ENCODE results near the gene CEND1.

CEND1 gene

DNA sequence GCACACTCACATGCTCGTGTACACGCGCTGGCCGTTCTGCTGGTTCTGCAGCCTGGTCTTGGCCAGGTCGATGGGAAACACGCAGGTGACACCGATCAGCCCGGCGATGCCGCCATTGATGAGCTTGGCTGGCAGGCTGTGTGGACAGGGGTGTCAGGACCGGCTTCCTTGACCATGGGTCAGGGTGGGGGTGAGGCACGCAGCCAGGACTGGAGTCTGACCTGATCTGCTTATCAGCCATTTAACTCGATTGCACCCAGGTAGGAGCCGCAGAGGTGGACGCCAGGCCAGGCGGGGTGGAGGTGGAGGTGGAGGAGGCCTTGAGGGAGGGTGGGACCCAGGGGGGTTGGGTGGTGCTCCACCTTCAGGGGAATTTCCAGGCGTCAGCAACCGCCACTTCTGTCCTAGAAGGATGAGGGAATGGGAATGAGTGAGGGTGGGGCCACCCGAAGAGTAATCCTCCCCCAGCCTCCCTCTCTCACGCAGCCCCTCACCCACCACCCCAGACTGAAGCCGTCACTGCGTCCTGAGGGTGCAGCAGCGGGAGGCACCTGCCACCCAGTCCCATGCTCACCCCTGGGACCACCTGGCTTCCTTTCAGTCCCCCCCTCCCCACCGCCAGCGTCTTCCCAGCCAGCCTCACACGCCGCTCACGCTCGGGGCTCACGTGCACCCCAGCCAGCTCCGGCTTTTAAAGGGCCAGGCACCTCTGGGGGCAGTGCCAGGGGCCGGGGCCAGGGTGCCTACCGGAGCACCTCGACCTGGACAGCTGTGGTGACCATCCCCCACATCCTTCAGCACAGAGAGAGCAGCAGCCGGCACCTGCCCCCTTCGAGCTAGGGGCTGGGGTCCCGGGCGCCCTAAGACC, 5.1 kb upstream of the CEND1 start:
- DNase-seq = no peak

DNA sequence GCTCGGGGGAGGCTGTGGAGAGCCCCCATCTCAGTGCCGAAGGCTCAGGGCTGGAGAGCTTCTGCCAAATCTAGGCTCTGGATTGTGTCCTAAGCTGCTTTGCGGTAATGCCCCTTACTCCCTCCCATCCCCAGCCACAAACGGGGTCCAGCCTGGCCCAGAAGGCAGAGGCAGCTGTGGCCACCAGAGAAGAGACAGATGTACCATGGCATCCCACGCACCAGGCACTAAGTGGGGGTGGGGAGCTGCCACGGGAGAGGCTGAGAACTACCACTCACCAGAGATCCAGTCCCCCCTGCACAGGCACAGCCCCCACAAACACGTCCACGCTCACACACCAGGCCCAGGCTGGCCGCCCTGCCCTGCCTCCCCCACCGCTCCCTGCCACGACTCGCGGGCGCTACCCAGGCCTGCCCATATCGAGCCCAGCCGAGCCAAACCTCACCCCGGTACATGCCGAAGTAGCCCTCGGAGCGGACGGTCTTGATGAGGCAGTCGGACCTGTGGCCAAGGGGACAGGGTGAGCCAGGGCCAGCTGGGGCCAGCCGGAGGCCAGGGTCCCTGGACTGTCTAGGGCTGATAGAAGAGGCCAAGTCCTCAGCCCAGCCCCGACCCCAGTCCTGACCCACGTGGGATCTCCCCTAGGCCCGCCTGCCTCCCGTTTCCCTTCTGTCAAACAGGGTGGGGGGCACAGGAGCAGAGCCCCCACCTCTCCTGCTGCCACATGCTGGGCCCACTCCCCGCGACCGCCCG, 4.3 kb upstream of the CEND1 start:
- no peak for DNase-seq

DNA sequence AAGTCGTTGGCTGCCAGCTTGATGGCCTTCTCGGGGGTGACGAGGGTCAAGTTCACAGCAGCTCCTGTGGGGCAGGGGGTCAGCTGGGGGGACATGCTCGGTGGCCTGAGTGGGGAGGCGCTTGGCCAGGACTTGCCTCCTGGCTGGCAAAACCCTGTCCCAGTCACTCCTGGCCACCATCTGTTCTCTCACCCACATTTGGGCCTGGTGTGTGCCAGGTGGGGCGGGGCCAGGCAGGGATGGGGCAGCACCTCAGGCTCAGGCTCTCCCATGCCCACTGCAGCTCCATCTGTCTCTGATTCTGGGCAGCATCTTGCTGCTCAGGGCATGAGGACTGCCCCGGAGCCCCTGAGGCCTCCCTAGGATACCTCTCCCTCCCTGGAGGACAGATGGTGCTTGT, 3.7 kb upstream of the CEND1 start:
- DNase-seq = no peak

DNA sequence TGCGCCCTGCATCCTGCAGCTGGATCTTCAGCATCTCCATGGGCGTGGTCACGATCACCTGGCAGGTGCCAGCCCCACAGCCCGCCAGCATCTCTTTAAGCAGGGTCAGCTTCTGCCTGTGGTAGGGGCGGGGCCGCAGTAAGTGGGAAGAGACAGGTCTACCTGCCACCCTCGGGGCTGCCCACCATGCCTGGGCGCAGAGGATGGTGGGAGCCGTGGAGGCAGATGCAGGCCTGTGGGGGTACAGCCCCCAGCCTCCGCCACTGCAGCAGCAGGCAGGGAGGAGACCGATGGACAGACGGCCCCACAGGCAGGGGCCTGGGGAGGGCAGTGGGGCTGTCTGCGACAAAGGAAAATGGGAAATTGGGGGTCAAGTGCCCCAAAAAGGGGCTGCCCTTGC, 3.0 kb upstream of the CEND1 start:
- DNase-seq = no peak

DNA sequence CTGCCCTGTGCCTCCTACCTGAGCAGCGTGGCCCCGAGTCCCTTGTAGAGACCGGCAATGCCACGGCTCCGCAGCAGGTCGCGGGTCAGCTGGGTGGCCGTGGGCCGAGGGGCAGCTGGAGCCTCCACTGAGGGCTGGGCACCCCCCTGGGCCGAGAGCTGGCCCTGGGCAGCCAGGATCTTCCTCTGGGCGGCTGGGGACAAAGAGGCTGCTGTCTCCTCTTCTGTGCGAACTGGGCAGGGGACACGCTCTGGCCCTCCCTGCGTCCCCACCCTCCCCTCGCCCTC, 2.6 kb upstream of the CEND1 start:
- DNase-seq = no peak

DNA sequence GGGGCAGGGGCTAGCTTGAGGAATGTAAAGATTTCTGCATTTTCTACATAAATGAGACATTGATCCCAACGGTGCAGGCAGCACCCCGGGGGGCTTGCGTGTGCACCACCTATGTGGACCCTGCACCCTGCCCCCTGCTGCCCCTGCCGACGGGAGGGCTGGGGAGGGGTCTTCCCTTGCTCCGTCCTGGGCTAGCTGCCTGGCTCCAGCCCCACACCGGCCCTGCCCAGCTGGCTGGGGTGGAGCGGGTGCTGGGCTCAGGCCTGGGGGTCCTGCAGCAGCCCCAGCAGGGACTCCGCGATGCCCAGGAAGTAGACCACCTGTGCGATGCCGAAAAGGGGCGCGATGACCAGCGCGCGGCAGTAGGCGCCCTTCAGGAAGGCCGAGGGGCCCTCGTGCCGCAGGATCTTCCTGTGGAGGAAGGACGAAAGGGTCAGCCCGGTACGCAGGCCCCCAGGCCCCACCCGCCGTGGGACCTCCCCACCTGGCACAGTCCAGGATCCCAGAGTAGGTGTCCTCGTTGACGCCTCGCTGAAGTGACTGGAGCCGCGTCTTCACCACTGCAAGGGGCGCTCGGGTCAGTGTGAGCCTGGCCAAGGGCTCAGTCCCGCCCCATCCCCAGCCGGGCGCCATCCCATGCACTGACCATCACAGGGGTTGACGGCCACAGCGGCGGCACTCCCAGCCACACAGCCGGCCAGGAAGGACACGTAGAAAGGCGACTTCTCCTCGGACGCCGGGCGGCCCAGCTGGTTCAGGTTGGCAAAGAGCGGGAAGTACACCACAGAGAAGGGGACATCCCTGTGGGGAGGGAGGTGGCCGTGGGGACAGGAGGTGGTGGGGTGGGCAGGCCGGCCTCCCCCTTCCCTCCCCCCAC, 2.0 kb upstream of the CEND1 start:
- no peak for DNase-seq

DNA sequence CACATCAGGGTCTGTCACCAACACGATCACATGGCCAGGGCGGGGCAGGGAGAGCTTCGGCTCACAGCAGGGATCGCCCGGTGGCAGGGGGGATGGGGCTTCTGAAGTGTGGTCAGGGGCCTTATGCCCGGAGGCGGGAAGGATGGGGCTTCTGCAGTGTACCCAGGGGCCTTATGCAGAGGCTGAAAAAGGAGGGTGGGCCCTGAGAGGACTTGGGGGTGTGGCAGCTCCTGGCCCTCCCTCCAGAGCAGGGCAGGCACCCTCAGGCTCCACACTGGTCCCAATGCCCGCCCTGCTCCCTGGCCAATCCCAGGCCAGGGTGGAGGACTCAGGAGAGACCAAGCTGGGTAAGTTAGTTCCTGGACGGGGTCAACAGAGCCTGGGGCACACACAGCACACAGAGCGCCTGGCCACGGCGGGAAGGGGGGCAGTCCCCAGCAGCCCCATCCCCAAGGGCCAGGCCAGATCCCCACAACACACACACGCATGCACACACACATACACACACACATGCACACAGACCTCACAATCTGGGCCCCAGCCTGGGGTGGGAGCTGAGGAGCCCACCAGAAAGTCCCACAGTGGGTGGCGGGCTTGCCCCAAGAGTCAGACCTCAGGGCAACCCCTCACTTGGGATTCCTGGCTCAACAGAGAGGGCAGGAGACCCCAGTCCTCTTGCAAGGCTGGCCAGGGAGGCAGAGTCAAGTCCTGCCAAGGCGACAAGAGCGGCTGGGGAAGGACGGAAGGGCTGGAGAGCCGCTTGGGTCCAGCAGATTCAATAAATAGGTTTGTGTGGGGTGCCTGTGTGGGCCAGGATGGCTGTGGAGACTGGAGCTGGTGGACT, 1.1 kb upstream of the CEND1 start:
- no peak for DNase-seq

DNA sequence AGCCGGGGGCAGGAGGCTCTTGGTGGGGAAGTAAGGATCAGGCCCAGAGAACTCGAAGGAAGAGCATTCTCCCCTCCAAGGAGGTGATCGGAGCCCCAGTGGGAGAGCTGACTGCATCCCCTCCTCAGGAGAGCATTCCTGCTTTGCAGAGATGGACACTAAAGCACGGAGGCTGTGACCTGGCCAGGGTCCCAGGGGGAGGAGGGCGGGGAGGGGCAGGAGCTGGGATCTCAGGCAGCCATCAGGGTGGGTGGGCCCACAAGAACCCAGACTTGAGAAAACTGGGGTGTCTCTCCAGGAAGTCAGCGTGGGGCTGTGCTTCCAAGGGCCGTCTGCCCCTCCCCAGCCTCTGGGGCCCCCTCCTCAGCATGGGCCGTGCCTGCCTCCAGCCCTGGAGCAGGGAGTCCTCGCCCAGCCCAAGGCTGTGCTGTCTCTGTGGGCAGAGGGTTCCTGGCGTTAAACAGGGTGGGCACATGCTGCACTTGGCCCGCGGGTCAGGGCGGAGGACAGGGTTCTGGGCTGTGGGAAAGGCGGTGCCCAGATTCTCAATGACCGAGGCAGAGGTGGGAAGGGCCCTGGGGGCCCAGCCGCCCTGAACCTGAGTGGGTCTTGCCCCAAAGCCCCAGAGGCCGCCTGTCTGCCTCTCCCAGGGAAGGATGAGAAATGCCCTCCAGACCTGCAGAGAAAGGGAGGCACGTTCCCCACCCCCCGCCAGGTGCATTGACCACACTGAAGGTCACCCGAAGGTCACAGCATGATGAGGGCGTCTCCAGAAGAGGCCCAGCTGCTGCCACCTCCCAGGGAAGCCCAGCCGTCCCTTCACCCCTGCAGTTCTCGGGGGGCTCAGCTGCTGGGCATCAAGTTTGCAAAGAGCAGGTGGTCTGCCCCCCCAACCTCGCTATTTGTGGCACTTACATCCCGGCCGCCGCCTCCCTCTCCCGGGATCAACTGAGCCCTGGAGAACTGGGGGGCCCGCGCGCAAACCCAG, 643 bp downstream of the CEND1 start:
- DNase-seq = no peak

GRCh38 chr11:788009-788640, 1.8 kb downstream of the CEND1 start:
- no peak for DNase-seq

DNA sequence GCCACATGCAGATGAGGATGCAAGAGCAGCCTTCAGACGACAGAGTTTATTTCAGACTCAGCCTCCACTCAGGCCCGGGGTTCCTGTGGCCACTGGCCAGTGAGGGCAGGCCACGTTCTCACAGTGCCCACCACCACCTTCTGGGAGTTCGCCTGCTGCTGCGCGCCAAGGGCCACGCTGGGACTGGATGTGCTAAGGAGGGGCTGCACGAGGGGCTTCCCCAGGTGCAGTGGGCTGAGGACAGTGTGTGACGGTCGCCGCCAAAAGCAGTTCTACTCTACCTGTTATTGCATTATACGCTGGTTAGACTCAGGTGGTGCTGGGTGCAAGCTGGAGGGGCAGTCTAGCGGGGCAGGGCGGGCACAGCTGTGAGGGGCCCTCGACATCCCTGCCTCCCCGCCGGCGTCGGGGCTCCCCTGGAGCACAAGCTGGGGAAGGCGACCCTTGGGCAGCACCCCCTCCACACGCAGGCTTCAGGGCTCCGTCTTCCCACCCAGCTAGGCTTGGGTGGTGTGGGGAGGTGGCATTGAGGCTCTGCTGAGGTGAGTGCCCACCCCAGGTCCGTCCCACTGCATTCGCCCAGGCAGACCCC, 2.7 kb downstream of the CEND1 start:
- DNase-seq = no peak

- DNase-seq = no peak
Measured at GRCh38 chr11:786235-787083, 3.4 kb downstream of the CEND1 start.

DNA sequence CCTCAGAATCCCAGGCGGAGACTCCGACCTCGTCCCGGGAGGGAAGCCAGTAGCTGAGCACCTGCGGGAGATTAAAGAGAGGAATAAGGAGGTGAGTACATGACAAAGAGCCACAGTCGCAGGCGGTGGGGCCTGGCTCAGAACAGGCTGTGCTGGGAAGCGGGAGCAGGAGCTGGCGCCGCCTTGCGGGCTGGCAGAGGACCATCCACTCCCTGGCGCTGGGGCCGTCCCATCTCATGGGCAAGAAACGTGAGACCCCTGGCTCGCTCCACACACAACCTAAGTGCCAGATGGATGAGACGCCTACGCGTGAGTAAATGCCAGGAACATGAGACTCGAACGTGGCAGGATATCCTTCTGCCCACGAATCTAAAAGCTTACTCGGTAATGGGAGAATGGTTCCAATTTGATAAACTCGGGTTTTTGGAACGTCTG, 6.3 kb downstream of the CEND1 start:
- DNase-seq = no peak

DNA sequence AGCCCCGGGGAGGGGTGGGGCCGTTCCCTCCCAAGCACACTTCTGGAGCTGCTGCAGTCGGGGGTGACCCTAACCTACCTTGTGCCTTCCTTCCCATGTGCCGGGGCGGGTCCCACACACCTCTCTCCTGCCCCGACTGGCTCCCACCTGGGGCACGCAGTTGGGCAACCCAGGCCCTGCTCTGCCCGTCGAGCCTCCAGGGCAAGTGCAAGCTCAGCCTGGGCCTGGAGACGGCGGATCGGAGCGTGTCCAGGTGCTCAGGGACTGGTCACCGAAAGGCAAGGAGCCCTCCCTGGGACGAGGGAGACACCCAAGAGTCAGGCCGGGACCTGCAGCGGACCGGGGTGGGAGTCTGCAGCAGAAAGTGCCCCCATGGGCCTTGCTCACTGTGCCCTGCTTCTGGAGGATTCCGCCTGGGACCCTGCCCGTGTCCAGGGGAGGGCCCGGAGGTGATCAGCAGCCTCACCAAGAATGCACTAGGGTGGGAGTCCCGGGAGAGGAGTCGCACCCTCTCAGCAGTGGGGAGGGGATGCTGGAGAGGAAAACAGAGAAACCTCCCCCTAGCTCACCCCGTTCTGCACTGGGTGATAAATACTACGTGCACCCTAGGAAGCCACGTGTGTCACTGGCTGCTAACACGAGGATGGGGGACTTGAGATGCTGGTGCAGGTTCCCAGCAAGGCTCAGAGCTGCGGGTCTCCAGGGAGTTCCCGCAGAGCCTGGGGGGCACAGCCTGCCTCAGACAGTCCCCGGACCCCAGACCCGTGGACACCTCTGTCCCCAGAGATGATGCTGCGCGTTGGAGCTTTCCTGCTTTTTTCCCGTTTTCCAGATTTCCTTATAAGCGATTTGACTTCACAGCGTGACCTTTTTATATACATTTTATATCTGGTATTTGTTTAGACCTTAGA, 7.4 kb downstream of the CEND1 start:
- no peak for DNase-seq

- DNase-seq = no peak
Measured at GRCh38 chr11:779955-780532, 9.8 kb downstream of the CEND1 start.

- no peak for DNase-seq
Measured at GRCh38 chr11:778976-779954, 10.6 kb downstream of the CEND1 start.
